Dermis blood vessel endothelial cell (primary cell): ENCODE measurements around the gene SNX1. TPM values are rescaled to one million over a fixed set of nuclear protein-coding genes. Genes with fewer than 3 reads are reported as not detected.
"Not testable (repeated sequence)": the region's sequence is repeated elsewhere in the genome, so short reads cannot be mapped to it uniquely, and the experiment has no call there.

Experiments used
- DNase-seq: peaks from one replicate; pipeline ENCODE4 v3.0.0; 2010
- total RNA-seq: library from RNA; depleted of rRNA; stranded (reverse); fragments of >200 nt; gene quantifications from 2 replicates; pipeline ENCODE4 v1.2.3, GENCODE V29; 2014

The SNX1 gene
- total RNA-seq, 1 donor from 2014 or later: 52.4 TPM

DNA sequence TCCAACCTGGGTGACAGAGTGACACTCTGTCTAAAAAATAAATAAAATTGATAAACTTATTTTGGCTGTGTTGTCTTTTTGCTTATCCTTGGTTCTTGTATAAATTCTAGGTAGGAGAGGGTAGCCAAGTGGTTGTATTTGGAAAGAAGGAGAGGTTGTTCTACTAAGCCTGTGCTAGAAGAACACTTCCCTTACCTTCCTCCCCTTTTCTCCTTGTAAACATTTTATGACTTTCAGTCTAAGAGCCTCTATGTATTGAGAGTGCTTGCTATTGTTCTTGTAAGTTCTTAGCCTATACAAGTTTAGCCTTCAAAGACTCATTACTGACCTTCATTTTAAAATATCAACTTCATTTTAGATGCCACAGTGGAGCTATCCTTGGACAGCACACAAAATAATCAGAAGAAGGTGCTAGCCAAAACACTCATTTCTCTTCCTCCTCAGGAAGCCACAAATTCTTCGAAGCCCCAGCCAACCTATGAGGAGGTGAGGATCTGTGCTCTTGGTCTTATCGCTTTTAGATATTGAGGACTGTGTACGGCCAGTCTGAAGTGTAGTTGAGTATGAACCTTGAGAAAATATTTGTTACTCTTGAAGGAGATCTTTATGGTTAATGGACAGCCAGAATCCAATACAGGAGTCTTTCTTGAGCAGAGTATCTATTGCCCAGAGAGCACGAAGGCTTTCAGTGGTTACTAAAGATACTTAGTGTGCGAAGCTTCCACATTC lies 22.1 kb downstream of the SNX1 start:
- DNase-seq: no peak

DNA sequence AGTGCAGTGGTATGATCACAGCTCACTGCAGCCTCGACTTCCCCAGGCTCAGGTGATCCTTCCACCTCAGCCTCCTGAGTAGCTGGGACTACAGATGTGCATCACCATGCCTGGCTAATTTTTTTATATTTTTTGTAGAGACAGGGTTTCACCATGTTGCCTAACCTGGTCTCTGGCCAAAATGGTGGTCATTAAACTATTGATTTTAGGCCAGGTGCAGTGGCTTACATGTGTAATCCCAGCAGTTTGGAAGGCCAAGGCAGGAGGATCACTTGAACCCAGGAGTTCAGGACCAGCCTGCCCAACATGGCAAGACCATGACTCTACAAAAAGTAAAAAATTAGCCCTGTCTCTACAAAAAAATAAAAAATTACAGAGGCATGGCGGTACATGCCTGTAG lies 24.5 kb downstream of the SNX1 start:
- not testable (repeated sequence) for DNase-seq

DNA sequence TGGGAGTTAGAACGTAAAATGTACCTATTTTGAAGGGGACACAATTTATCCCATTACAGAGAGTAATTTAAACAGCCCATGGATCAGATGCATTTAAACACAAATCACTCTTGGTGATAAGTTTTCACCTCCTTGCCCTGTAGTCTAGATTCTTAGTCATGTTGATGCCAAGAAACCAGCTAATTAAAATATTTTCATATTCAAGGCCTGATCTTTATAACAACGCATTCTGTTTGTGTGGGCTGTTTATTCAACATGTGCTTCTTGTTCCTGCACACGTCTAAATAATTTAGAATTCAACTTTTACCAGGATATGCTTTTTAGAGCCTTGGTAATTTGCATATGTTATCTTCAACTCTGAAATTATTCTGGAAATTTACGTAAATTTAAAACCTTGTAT lies 25.8 kb downstream of the SNX1 start:
- no peak for DNase-seq

DNA sequence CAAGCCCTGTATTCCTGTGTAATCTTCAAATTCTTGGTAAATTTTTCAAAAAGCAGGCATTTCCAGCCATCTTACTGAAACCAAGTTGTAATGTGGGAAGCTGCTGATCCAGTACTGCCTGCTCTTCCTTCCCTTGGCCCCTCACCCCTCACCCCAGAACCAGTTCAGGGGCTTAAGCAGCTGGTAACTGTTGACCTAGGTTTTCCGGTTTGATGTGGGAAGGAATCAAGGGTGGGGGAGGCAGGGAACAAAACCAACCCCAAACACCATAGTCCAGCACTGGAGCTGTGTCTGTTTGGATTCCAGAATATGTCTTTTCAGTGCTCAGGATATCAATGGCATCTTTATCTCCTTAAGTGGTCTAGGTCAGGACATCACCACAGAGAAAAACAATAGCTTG lies 26.7 kb downstream of the SNX1 start:
- DNase-seq: no peak

DNA sequence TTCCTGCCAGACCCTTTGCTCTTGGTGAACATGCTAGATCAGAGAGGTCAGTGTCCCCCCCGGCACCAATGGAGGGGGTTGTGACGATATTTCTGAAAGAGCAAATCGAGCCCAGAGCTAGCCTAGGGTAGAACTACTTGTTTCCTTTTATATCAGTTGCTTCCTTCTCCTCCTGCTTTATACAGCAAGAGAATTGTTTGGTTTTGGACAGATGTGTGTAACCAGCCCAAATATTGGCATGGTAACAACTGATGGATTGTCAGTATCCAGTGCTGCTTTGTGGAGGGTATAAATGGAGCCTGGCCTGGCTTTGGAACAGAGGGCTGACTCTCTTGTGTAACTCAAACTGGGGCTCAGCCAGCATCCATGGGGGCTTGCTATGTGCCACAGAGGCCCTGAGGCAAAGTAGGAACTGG lies 27.2 kb downstream of the SNX1 start:
- DNase-seq: no peak

DNA sequence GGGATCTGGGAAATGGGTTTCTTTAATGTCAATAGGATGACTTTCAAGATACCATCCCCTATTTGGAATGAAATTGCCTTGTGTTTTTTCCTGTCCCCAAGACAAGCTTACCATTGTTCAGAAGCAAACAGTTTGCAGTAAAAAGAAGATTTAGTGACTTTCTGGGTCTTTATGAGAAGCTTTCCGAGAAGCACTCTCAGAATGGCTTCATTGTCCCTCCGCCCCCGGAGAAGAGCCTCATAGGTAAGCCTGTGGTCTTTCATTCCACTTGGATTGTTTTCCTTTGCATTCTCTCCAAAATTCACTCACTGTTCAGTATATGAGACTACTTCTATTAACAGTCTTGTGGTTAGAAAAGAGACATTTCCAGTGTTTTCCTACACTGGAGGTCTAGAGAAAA lies 30.2 kb downstream of the SNX1 start:
- no peak for DNase-seq

DNA sequence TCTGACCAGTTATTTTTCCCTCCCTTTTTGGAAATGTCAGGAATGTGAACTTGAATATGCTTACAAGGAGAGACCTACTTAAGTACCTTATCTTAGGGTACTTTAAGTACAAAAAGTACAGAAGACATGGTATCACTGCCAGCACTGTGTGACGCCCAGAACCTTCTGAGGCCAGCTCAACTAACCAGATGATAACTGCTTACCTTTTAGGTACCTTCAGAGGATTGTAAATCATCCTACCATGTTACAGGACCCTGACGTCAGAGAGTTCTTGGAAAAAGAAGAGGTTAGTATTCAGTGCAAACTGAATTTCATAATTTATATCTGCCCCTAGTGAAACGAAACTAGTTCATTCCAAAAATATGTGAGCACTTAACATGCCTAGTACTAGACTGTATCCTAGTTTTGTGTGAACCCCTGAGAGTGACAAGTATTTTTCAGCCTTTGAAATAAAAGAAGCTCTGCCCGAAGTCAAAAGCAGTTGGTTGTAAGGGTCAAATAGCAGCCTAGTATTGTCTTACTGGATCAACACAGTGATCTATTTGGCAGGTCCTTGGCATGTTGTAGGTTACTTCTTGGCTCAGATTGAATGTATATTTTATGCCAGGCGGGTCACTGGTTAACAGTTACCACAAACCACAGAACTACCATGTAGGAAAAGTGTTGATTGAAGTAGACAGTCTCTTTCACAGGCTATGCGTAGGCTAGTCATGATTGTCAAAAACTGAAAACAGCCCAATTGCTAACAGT lies 31.9 kb downstream of the SNX1 start:
- no peak for DNase-seq

DNA sequence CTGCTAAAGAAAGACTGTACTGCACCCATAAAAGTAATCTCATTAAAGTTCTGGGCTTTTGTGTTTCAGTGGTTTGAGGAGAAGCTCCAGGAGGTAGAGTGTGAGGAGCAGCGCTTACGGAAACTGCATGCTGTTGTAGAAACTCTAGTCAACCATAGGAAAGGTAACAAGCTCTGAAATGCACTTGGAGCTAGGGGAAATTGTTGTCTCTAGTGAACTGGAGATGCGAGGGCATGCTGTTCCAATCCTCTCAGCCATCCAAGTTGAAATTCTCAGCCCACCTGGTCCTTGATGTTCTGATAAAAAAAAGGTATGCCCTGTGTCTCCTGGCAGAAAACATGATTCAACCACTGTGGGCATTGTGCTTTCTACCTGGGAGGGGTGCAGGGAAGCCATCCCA lies 34.4 kb downstream of the SNX1 start:
- DNase-seq: no peak

DNA sequence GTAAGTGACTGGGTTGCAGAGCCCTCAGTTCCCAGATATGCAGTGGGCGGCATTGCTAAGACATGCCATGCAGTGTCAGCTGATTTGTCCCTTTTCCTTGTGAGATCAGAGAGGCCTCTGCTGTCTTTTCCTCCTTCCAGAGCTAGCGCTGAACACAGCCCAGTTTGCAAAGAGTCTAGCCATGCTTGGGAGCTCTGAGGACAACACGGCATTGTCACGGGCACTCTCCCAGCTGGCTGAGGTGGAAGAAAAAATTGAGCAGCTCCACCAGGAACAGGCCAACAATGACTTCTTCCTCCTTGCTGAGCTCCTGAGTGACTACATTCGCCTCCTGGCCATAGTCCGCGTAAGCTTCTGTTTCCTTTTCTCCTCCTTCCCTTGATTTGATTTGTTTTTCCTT lies 35.8 kb downstream of the SNX1 start:
- no peak for DNase-seq

DNA sequence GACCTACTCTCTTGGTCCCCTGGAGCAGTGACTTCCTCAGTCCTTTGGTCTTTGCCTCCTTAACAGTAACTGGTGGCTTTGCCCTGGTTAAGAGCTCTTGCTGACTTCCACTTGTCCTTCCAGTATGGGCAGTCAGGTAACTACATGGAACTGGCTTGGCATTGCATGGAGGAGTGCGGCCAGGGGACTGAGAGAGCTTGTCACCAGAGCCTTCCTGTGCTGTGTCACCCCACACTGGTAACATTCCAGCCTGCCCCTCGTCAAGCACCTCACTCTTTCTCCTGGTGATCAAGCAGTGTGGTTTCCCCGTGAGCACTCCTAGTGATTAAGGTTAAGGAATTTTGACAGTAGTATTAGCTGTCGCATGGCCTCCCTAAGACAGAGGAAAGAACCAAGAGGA lies 36.4 kb downstream of the SNX1 start:
- no peak for DNase-seq

DNA sequence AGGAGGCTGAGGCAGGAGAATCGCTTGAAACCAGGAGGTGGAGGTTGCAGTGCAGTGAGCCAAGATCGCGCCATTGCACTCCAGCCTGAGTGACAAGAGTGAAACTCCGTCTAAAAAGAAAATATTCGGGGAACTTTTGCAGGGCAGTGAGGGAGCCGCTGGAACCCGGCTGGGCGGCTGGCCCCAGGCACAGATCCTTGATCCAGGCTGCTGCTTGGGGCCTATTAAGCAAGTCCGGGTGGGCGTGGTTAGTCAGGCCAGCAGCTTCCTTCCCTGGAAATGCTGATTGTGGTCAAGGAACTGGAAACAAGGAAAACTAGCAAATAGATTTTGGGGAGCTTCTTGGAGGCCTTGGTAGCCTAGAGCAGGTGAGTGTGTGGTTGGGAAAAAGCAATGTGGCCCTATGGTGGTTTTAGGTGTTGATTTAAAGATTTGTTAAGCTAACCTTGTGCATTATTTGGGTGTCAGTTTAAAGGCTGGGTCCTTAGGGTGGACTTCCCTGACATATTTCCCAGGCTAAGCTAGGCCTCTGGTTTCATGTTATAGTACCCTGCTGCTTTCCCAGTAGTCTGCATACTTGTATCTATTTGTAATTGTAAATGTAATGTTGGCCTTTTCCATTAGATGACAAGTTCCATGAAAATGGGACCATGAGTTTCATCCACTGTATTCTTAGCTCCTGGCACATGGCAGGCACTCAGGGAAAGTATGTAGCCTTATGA lies 38.0 kb downstream of the SNX1 start:
- DNase-seq: no peak

DNA sequence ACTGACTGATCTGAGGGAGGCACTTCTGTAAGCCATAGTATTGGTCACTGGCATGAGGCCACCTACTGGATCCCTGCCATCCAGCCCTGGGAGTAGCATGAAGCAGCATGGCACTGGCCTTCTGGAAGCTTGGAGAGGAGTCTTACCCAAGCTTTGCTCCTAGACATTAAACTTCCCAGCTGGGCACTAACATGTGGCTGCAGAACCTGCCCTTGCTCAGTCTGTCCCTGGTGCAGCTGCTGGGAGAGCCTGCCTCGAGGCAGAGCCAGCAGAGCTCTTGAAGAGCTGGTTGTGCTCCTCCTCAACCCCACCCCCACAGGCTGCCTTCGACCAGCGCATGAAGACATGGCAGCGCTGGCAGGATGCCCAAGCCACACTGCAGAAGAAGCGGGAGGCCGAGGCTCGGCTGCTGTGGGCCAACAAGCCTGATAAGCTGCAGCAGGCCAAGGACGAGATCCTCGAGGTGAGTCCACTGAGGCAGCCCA lies 38.6 kb downstream of the SNX1 start:
- no peak for DNase-seq

DNA sequence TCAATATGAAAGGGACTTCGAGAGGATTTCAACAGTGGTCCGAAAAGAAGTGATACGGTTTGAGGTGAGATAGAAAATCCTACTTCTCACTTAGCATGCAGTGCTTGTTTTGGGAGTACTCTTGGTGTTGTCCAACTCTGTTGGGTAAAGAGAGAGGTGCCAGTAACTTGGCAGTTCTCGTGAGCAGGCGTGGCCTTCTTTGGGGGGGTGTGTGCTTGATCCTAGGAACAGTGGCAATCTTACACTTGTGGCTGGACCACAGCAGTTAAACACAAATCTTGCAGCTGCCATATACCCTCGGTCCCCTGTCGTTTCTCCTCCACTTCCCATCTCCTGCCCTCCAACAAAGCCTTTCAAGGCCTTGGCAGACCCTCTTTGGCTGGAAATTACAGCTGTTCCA lies 40.6 kb downstream of the SNX1 start:
- no peak for DNase-seq

DNA sequence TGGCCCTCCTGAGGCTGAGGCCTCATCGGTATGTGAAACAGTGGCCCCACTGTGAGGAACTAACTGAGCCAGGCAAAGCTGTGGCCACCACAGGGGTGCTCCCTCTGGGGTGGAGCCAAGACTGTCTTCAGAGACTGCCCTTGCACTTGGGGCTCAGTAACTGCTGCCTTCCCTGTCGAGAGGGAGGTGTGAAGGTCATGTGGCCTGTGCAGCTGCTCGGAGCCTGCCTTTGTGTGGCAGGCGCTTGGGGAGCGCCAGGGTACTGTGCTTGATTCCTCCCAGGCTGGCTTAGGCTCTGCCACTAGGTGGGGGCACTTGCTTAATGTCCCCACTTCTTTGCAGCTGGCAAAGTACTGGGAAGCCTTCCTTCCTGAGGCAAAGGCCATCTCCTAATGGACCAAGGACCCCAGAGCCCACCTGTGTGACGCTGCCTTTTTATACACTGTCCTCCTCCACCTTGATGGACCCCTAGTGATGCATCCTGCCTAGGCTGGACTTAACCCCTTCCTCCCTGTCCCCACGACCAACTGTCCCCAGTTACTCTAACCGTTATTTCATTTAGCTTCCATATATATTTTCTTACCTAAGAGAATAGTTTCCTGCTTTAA lies 41.5 kb downstream of the SNX1 start:
- DNase-seq: no peak

DNA sequence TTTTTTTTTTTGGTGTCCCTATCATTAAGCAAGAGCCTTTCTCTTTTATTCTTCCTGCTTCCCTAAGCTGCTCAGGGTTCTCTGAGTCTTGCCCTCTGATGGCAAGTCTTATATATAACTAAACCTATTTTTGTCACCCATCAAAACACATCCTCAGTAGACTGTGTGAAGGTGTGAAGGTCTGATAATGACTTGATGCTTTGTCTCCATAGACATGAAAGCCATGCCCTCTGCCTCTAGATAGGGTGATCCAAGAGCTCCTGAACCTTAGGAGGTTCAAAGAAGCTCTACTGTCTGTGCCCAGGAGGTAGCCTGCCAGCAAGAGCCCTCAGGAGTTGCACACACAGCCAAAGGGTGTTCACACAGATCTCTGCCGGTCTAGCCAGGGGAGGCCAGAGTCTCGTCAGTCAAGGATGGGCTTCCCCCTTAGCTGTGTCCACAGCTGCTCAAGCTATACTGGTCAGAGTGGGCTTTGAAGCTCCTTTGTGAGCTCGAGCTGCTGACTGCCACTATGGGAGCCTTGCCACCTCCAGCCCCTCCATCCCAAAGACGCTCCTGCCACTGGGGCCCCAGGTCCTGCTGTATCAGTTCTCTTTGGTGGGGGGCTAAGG lies 42.7 kb downstream of the SNX1 start:
- DNase-seq: no peak

DNA sequence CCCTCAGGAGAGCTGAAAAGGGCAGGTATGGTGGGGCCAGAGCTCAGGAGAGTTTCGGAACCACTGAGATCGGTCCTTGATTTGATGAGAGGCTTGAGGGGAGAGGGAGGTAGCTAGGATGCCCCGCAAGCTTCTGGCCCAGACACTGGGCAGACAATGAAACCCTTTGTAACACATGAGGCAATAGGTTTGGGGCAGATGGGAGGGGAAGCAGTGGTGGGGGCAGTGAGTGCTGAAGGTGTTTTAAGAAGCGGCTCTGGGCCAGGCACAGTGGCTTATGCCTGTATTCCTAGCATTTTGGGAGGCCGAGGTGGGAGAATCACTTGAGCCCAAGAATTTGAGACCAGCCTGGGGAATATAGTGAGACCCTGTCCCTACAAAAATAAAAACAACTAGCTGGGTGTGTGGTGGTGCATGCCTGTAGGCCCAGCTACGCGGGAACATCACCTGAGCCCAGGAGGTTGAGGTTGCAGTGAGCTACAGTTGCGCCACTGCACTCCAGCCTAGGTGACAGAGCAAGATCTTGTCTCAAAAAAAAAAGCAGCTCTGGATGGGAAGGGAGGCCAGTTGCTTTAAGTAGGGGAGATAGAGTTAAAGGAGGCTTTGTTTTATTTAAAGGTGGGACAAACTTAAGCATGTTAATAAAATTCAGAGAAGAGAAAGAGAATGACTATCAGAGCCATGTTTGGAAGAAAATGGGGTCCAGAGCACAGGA lies 46.2 kb downstream of the SNX1 start:
- DNase-seq: no peak

DNA sequence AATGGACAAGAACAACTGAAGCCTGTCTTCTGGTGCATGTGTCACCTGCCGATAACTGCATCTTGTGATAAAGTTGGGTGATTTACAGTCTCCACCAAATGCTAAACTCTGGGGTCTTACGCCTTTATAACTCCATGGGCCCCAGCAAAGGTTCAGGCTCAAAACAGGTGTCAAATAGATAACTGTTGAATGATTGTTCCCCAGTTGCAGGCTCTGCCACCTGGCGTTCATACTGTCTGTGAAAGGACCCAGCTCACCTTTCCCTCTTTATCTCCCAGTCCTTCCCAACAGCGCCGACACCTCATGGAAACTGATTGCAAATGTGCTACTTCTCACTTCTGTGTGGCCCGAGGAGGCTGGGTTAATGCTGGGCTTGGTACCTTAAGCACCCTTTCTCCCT lies 47.5 kb downstream of the SNX1 start:
- DNase-seq: no peak

DNA sequence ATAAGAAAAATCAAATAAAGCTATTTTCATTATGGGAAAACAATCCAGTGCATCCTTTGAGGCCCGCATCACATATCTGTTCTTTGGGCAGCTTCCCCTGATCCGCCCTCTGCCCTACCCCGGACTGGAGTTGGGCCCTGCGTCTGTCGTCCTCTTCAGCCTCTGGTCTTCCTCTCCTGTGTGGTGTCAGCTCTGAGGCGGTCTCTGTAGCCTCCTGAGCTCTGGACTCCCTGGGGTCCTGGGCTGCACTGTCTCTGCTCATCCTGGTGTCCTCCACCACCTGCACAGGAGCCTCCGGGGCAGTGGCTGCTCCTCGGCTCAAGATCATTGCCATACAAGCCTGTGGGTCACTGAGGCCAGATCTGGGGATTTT lies 48.4 kb downstream of the SNX1 start:
- no peak for DNase-seq

DNA sequence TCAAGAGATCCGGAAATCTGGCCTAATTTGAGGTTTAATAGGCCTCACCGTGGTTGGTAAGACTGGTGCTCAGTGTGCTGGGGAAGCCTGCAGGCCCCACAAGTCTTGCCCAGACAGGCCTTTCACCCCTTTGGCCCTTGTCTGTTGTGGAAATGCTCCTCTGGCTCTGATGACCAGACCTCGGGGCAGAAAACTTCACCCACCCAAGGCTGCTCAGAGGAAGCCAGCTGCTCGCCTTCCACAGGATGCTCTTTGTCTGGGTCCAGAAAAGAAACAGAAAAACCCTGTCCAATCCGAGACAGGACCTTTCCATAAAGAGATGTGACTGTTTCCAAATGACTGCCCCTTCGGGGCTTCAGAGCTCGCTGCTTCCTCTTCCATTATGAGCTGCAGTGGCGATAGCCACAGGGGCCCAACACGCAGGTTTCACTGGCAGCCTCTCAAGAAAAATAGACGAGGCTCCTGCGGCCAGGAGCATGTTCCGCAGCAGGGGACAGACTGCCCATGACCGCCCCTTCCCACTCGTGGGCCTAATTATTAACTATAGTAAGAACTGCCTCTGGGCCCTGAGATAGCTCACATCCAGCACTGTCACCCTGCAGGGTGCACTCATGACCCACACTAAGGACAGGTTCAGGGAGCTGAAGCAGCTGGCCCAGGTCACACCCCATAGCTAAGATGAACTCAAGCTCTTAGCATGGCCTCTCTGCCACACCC lies 48.9 kb downstream of the SNX1 start:
- no peak for DNase-seq

DNA sequence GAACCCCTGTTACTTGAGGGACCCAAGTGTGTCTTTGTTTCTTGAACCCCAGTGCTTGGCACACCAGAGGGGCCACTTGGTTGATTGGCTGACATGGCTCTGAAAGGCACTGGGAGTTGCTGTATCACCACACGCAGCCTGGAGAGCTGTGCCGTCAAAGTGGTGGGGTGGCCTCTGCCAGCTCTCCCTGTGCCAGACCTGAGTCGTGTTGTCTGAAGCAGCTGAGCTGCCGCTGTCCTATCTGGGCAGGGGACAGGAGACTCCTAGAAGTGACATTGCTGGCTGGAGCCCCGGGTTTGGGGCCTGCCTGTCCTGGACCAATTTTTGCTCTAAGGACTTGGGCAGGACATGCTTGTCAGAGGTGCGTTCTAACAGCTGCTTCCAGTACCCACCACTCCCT lies 50.3 kb downstream of the SNX1 start:
- DNase-seq: no peak

DNA sequence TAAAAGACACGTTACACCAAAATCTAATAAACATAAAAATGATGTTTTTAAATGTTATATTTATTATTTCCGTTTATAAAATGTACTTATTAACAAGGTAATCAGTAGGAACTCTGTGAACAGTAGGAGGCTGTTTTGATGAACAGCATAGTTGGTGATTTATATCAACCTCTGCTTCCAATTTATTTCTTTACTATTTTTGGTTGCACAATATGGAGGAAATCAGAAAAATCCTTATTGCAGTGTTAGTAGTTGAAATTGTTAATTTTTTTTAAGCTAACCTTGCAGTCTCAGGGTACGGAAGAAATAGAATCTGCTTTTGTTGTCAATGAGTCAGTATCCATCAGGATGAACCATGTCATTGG lies 50.7 kb downstream of the SNX1 start:
- DNase-seq: no peak
